Neural crest cell (in vitro differentiated cells): ENCODE results near the gene OR10AD1. TPM values are rescaled to one million over a fixed set of nuclear protein-coding genes. Genes with fewer than 3 reads are reported as not detected.
A peak's percentile ranks its signal among the peaks of the same experiment; 100 is the strongest.

Source experiments
- DNase-seq: peaks from one replicate; pipeline ENCODE4 v3.0.0; 2021; ENCODE audit warnings: low read depth, mixed read lengths, low spot score
- H3K27ac Mint-ChIP-seq: one replicate; pipeline ENCODE4 v1.8.0; 2021; ENCODE audit warnings: mild to moderate bottlenecking, mixed read lengths; ENCODE audit not compliant: unreplicated experiment
- H3K27me3 Mint-ChIP-seq: 2 replicates; pipeline ENCODE4 v1.8.0; 2021; ENCODE audit warnings: low read depth, mild to moderate bottlenecking, mixed read lengths
- H3K36me3 Mint-ChIP-seq: 2 replicates; pipeline ENCODE4 v1.8.0; 2021; ENCODE audit warnings: low read depth, mild to moderate bottlenecking, mixed read lengths
- H3K4me1 Mint-ChIP-seq: 2 replicates; pipeline ENCODE4 v1.8.0; 2021; ENCODE audit warnings: mixed read lengths
- H3K4me3 Mint-ChIP-seq: one replicate; pipeline ENCODE4 v1.8.0; 2021; ENCODE audit warnings: mild to moderate bottlenecking, mixed read lengths
- H3K9me3 Mint-ChIP-seq: 2 replicates; pipeline ENCODE4 v1.8.0; 2021; ENCODE audit warnings: mixed read lengths
- total RNA-seq: library from RNA; stranded (reverse); gene quantifications from 2 replicates; pipeline ENCODE4 v1.2.1, GENCODE V29; 2021
- TF ChIP-seq, protein P1 (sequence below): fragments of 200-600 bp; sonication (generic); conservative IDR thresholded peaks from 2 replicates; pipeline ENCODE4 v1.5.0; 2021; ENCODE audit warnings: antibody characterized with exemption, mild to moderate bottlenecking

OR10AD1 gene
- total RNA-seq, 1 donor from 2014 or later: not detected

DNA sequence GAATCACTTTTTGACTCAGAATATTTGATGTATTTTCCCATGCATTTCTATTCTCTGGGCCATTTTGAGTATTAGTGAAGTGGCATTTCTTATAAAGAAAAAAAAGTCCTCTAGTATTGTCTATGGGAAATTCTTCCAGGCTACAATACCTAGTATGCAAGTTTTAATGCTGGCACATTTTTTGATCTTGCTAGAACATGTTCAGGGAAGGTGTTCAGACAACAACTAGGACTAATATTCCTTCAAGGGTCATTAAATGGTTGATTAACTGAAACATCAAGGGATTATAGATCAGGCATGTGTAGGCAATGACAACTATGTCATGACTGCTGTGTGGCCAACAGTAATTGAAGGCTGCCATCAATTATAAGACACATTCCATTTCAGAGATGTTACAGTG, 12.0 kb downstream of the OR10AD1 start:
- H3K9me3 Mint-ChIP-seq: no peaks in the 10 kb centered on the region
- peaks cover 40% of the 10 kb centered on the region for H3K27me3 Mint-ChIP-seq
- TF ChIP-seq, protein P1, sequence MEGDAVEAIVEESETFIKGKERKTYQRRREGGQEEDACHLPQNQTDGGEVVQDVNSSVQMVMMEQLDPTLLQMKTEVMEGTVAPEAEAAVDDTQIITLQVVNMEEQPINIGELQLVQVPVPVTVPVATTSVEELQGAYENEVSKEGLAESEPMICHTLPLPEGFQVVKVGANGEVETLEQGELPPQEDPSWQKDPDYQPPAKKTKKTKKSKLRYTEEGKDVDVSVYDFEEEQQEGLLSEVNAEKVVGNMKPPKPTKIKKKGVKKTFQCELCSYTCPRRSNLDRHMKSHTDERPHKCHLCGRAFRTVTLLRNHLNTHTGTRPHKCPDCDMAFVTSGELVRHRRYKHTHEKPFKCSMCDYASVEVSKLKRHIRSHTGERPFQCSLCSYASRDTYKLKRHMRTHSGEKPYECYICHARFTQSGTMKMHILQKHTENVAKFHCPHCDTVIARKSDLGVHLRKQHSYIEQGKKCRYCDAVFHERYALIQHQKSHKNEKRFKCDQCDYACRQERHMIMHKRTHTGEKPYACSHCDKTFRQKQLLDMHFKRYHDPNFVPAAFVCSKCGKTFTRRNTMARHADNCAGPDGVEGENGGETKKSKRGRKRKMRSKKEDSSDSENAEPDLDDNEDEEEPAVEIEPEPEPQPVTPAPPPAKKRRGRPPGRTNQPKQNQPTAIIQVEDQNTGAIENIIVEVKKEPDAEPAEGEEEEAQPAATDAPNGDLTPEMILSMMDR: no peak
- H3K27ac Mint-ChIP-seq: no peak overlapping the region
- H3K36me3 Mint-ChIP-seq: no peaks in the 10 kb centered on the region
- H3K4me1 Mint-ChIP-seq: peaks cover 5% of the 10 kb centered on the region
- no peak for DNase-seq
- H3K4me3 Mint-ChIP-seq: no peak overlapping the region

DNA sequence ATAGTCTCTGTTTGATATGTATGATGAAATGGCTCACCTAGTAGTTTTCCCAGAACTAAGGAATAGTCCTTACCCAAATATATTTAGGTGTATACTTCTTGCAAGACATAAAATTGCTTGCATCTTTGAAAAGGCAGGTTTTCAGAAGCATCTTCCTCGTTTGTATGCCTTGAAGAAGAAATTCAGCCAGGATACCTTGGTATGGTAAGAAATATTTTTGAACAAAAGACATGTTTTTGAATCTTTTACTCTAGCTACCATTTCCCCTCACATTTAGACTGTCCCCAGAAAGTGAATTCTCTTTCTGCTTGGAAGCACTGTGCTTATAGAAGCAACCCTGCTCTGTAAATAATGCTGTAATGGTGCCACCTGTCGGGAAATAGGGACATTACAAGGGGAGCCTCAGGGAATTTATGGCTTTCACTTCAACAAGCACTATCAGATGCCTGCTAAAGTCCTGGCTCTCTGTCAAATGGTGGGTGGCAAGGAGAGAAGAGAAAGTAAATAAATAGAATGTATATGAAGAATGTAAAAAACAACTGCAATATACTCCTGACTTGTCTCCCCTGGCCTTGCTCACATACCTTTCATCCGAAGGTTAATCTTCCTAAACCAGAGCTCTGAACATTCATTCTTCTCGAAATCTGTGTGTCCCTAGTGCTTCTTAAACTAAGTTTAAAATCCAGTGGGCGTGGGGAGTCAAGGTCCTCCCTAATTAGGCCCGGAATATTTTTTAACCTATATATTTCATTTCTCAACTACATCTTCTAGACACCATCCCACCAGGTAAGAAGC, 13.6 kb downstream of the OR10AD1 start:
- TF ChIP-seq, protein P1: peak; percentile 86
- no peaks in the 10 kb centered on the region for H3K36me3 Mint-ChIP-seq
- H3K27ac Mint-ChIP-seq: no peak overlapping the region
- no peaks in the 10 kb centered on the region for H3K9me3 Mint-ChIP-seq
- peak; percentile 81 for DNase-seq
- peaks cover 49% of the 10 kb centered on the region for H3K27me3 Mint-ChIP-seq
- peak overlapping the region; percentile 7 for H3K4me3 Mint-ChIP-seq
- peaks cover 20% of the 10 kb centered on the region for H3K4me1 Mint-ChIP-seq

DNA sequence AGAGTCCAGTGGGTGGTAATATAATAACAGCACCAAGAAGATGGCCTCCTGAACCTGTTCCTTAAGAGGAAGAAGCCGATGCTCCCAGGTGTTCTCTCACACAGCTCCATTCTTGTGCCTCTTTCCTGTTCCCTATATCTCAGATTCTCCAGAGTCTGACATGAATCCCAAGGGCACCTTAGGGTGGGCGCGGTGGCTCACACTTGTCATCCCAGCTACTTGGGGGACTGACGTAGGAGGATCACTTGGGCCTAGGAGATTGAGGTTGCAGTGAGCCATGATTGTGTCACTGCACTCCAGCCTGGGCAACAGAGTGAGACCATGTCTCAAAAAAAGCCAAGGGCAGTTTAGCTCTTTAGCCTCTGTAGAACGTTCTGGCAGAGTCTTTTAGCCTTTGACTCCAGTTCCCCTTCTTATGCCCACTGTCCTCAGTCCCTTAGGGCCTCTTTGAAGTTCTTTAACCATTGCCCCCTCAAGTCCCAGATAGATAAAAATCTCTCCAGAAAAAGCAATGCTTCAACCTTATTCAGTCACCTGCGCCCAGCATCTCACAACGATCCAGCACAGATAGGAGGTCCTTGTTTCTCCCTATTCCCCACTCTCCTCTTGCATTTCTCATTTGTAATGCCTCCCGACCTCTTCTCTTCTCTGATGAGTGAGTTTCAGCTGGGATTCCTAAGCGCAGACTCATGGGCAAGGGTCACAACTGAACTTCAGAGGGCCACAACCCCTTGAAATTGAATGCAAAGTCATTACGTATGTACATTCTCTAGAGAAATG, 15.0 kb downstream of the OR10AD1 start:
- TF ChIP-seq, protein P1: no peak
- no peak for DNase-seq
- Mint-ChIP-seq H3K4me1 (peaks cover 25% of the 10 kb centered on the region), H3K4me3 (no peak overlapping the region), H3K36me3 (no peaks in the 10 kb centered on the region), H3K9me3 (no peaks in the 10 kb centered on the region), H3K27me3 (peaks cover 50% of the 10 kb centered on the region), H3K27ac (no peak overlapping the region)

DNA sequence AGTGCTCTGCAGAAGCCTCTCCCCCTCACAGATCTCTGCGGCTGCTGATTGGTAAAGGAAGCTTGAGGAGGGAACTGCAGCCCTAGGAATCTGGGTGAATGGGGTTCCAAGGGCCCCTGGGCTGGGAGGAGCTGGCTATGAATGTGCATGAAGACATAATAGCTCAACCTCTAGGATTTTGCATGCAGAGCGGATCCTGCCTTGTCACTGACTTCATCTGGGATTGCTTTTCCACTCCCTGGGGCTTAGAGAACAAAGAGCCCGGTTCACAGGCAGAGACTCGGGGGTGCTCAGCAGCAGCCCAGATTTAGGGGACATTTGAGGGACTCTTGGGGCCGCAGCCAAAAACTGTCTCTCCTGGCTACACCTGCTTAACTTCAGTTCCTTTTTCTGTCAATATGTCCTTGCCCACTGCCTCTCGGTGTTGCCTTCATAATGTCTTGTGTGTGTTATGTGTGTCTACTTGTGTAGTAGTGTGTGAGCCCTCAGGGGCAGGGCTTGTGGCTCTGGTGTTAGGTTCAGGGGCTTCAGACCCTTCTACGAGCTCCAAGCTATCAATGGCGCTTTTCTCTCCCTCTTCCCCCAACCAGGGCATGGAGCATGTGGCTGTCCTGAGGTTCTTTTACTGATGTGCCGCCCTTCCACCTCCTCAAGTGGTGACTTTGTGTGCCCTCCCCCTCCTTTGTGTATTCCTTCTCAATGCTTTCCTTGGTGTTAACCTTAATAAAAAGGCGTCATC, 17.7 kb downstream of the OR10AD1 start:
- TF ChIP-seq, protein P1: no peak
- Mint-ChIP-seq H3K4me3 (peak overlapping the region; percentile 92), H3K9me3 (no peaks in the 10 kb centered on the region), H3K4me1 (peaks cover 35% of the 10 kb centered on the region), H3K27me3 (peaks cover 63% of the 10 kb centered on the region), H3K27ac (peak overlapping the region; percentile 76), H3K36me3 (no peaks in the 10 kb centered on the region)
- DNase-seq: peak; percentile 28

DNA sequence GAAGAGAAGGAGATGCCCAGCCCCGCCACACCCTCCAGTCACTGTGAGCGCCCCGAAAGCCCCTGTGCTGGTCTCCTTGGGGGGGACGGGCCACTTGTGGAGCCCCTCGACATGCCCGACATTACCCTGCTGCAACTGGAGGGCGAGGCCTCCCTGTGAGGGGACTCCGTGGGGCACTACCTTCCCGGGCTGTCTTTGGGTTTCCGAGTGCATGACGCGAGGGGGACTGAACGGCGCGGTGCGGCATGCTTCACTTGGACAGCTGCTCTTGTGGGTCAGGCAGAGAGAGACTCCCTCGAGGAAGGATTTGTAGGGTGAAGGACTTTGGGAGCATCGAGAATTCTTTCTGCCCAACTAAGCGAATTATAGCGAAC, 18.6 kb downstream of the OR10AD1 start:
- Mint-ChIP-seq H3K4me3 (peak overlapping the region; percentile 92), H3K36me3 (no peaks in the 10 kb centered on the region), H3K27me3 (peaks cover 59% of the 10 kb centered on the region), H3K27ac (peak overlapping the region; percentile 21), H3K9me3 (no peaks in the 10 kb centered on the region), H3K4me1 (peaks cover 35% of the 10 kb centered on the region)
- peak; percentile 4 for DNase-seq
- TF ChIP-seq, protein P1: no peak
